BLaER1 treated with 17β-estradiol and CSF1 and Interleukin-3, amounts not matched to agents 10 nM and 100 nM (cell line): ENCODE measurements around the gene SLC35D2.
"Not testable (repeated sequence)": the region's sequence is repeated elsewhere in the genome, so short reads cannot be mapped to it uniquely, and the experiment has no call there.

ENCODE experiments used
- H3K27ac ChIP-seq, 11 experiments: shearing (Covaris generic); formaldehyde crosslinking; 2 replicates each; pipeline ENCODE4 v1.8.1; 2022
- H3K27me3 ChIP-seq, 11 experiments: shearing (Covaris generic); formaldehyde crosslinking; 2 replicates each; pipeline ENCODE4 v1.8.1; 2022
- H3K36me3 ChIP-seq, 11 experiments: shearing (Covaris generic); formaldehyde crosslinking; 2 replicates each; pipeline ENCODE4 v1.8.1; 2022
- H3K4me1 ChIP-seq, 10 experiments: shearing (Covaris generic); formaldehyde crosslinking; 2 replicates each; pipeline ENCODE4 v1.8.1; 2022
- H3K4me2 ChIP-seq, 11 experiments: shearing (Covaris generic); formaldehyde crosslinking; 2 replicates each; pipeline ENCODE4 v1.8.1; 2022
- H3K4me3 ChIP-seq, 10 experiments: shearing (Covaris generic); formaldehyde crosslinking; 2 replicates each; pipeline ENCODE4 v1.8.1; 2022
- H3K9ac ChIP-seq, 11 experiments: shearing (Covaris generic); formaldehyde crosslinking; 2 replicates each; pipeline ENCODE4 v1.8.1; 2022
- H3K9me3 ChIP-seq, 11 experiments: shearing (Covaris generic); formaldehyde crosslinking; replicated peaks in 1 of 11; 2 replicates each; pipeline ENCODE4 v1.8.1; 2022
- H4K20me1 ChIP-seq, 11 experiments: shearing (Covaris generic); formaldehyde crosslinking; 2 replicates each; pipeline ENCODE4 v1.8.1; 2022
- Cebpa-rat ChIP-seq, 11 experiments: shearing (Covaris generic); IDR thresholded peaks; 2 replicates each; pipeline ENCODE4 v1.8.1; 2022

The SLC35D2 gene

DNA sequence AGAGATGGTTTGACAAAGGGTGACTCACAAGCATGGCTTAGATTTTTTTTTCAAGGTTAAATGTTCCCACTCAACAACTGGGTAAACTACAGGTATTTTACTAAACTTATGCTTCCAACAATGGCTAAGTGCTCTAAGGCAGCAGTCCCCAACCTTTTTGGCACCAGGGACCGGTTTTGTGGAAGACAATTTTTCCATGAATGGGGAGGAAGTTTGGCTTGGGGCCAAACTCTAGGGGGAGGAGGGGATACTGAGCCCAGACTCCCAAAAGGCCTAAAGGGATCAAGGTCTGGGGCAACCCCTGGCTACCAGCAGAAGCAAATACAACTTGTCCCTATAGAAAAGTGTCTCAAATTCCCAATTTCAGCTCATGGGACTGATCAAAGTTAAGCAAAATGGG is 49.6 kb downstream of the SLC35D2 start:
- no peak overlapping the region for H3K4me3 ChIP-seq
- no peaks in the 10 kb centered on the region for H3K27me3 ChIP-seq
- no peaks in the 10 kb centered on the region for H3K9me3 ChIP-seq
- H3K4me2 ChIP-seq, result no peak overlapping the region
- no peak for TF ChIP-seq Cebpa-rat (IDR thresholded peaks at IDR 0.05)
- H4K20me1 ChIP-seq, result no peaks in the 10 kb centered on the region
- H3K27ac ChIP-seq, result no peak overlapping the region
- H3K9ac ChIP-seq, result no peak overlapping the region
- H3K36me3 ChIP-seq, result no peaks in the 10 kb centered on the region
- H3K4me1 ChIP-seq, result peaks cover 0 to under 1% (median 0%) of the 10 kb centered on the region in 10 experiments; a peak in 5 of 20 replicates

DNA sequence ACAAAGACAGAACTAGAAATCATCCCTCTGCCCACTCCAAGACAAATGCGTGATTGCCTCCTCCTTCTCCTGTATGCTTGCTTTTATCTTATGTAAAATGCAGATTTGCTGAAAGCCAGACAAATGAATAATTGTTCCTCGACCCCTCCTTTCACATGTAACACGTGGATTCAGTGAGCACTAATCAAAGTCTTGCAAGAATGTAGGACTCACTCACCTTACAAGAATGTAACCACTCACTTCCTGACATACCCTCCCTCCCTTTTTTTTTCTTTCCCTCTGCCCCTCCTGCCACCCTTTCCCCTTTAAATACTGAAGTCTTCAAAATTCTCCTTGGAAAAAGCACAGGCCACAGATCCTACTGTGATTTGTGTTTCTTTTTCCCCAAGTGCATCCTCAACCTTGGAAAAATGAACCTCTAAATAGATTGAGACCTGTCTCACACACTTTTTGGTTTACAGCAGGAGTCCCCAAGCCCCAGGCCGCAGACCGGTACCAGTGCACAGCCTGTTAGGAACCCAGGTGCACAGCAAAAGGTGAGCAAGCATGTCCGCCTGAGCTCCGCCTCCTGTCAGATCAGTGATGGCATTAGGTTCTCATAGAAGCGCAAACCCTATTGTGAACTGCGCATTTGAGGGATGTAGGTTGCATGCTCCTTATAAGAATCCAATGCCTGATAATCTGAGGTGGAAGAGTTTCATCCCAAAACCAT is 52.1 kb downstream of the SLC35D2 start:
- H3K4me2 ChIP-seq, result no peak overlapping the region

DNA sequence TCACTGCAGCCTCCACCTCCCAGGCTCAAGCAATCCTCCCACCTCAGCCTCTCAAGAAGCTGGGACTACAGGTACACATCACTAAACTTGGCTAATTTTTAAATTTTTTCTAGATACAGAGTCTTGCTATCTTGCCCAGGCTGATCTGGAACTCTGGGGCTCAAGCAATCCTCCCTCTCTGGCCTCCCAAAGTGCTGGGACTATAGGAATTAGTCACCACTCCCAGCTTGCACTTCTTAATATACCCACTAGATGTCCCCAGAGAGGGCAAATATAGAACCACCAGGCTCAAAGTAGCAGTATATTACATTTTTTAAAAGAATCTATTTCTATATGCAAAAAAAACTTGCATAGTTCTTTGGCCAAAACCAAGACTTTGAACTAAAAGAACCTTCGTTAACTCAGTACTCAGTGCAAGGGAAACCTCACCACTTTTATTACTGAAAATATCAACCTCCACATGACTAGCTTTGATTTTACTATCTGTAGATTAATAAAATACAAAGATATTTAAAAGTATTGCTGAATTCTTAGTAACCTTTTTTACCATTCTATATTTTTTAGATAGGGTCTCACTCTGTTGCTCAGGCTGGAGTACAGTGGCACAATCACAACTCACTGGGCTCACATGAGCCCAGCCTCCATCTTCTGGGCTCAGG is 55.7 kb downstream of the SLC35D2 start:
- Histone ChIP-seq H3K4me2 (peak overlapping the region in 7 of 11 experiments; percentile 12 to 61 (median 46); a peak in 11 of 22 replicates), H3K27ac (no peak overlapping the region), H4K20me1 (no peaks in the 10 kb centered on the region; a peak in 1 of 22 replicates), H3K27me3 (no peaks in the 10 kb centered on the region), H3K4me3 (no peak overlapping the region), H3K36me3 (no peaks in the 10 kb centered on the region), H3K9me3 (no peaks in the 10 kb centered on the region), H3K9ac (peak overlapping the region in 1 of 11 experiments; percentile 23; a peak in 1 of 22 replicates), H3K4me1 (peaks cover 0 to 10% (median 6%) of the 10 kb centered on the region in 10 experiments; a peak in 13 of 20 replicates)
- no peak for TF ChIP-seq Cebpa-rat (IDR thresholded peaks at IDR 0.05)

More for the DNA sequence above, 52.1 kb downstream of the SLC35D2 start:
- no peaks in the 10 kb centered on the region for H3K9me3 ChIP-seq
- H3K4me1 ChIP-seq, result peaks cover 0 to 10% (median 6%) of the 10 kb centered on the region in 10 experiments; a peak in 13 of 20 replicates
- no peak overlapping the region for H3K27ac ChIP-seq
- no peaks in the 10 kb centered on the region for H3K36me3 ChIP-seq
- no peak for TF ChIP-seq Cebpa-rat (IDR thresholded peaks at IDR 0.05)
- H3K4me3 ChIP-seq, result no peak overlapping the region
- no peak overlapping the region for H3K9ac ChIP-seq
- no peaks in the 10 kb centered on the region for H3K27me3 ChIP-seq
- no peaks in the 10 kb centered on the region; a peak in 1 of 22 replicates for H4K20me1 ChIP-seq

DNA sequence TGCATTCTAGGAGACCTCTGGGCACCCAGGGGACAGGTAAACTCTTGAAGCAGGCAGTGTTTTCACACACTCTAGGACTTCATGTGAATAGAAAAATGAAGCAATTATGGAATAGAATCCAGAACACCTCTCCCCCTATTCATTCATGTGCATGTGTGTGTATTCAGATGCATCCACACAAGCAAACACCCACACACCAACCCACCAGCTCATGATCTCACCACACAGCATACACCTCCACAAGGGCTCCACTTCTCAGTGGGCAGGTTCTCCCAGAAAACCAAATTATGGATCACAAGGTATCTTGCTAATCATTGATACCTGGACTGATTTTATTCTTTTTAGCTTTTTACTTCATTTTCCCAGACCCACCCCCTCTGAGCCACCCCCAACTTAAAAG is 60.3 kb downstream of the SLC35D2 start:
- no peaks in the 10 kb centered on the region for H3K27me3 ChIP-seq
- no peak overlapping the region for H3K4me2 ChIP-seq
- no peaks in the 10 kb centered on the region for H3K9me3 ChIP-seq
- H3K36me3 ChIP-seq, result no peaks in the 10 kb centered on the region
- no peak for TF ChIP-seq Cebpa-rat (IDR thresholded peaks at IDR 0.05)
- H3K4me3 ChIP-seq, result no peak overlapping the region
- peaks cover 0 to 10% (median 2%) of the 10 kb centered on the region in 10 experiments; a peak in 13 of 20 replicates for H3K4me1 ChIP-seq
- no peak overlapping the region for H3K27ac ChIP-seq
- no peaks in the 10 kb centered on the region; a peak in 1 of 22 replicates for H4K20me1 ChIP-seq
- no peak overlapping the region for H3K9ac ChIP-seq

DNA sequence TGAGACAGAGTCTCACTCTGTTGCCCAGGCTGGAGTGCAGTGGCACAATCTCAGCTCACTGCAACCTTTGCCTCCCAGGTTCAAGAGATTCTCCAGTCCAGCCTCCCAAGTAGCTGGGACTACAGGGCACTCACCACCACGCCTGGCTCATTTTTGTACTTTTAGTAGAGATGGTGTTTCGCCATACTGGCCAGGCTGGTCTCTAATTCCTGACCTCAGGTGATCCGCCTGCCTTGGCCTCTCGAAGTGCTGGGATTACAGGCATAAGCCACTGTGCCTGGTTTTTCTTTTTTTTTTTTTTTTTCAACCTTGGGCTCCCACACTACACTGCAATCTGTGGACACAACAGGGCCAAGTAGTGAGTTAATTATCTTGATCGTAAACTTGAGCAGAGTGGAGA is 60.8 kb downstream of the SLC35D2 start:
- not testable (repeated sequence) for H3K9me3 ChIP-seq, H3K4me3 ChIP-seq, H3K9ac ChIP-seq, H3K27ac ChIP-seq, H3K27me3 ChIP-seq, H3K4me2 ChIP-seq, H4K20me1 ChIP-seq, H3K36me3 ChIP-seq, H3K4me1 ChIP-seq

DNA sequence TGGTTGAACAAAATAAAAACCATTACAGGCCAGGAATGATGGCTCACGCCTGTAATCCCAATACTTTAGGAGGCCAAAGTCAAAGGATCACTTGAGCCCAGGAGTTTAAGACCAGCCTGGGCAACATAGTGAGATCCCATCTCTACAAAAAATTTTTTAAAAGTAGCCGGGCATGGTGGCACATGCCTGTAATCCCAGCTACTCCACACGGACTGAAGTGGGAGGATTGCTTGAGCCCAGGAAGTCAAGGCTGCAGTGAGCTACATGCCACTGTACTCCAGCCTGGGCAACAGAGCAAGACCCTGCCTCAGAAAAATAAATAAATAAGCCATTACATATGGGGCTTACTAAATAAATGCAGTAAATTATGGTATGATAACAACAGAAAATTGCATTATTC is 61.3 kb downstream of the SLC35D2 start:
- H3K4me2 ChIP-seq, H3K36me3 ChIP-seq, H3K4me1 ChIP-seq, H3K27ac ChIP-seq, H4K20me1 ChIP-seq, H3K9ac ChIP-seq, H3K9me3 ChIP-seq, H3K27me3 ChIP-seq, H3K4me3 ChIP-seq: not testable (repeated sequence)

DNA sequence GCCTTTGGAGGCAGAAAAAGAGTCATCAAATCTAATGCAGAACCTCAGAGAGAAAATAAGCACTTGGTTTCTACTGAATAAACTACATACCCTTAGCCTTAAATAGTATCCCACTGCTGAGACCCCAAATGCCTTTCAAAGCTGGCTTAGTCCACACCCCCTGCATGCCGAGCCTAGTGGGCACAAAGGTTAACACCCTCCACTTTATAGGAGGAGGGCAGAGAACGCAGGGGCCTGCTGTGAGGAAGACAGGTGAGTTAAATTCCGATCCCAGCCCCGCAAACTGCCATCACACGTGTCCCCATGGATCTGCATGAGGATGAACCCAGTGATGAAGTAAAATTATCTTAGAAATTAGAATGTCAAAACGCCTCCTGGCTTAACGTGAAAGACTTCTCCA is 62.0 kb downstream of the SLC35D2 start:
- Histone ChIP-seq H3K27me3 (no peaks in the 10 kb centered on the region), H4K20me1 (no peaks in the 10 kb centered on the region), H3K4me1 (peaks cover 0 to 8% (median 0%) of the 10 kb centered on the region in 10 experiments; a peak in 1 of 20 replicates), H3K36me3 (no peaks in the 10 kb centered on the region), H3K9me3 (no peaks in the 10 kb centered on the region), H3K9ac (no peak overlapping the region), H3K27ac (no peak overlapping the region), H3K4me3 (no peak overlapping the region), H3K4me2 (no peak overlapping the region)
- TF ChIP-seq Cebpa-rat (IDR thresholded peaks at IDR 0.05), result no peak

DNA sequence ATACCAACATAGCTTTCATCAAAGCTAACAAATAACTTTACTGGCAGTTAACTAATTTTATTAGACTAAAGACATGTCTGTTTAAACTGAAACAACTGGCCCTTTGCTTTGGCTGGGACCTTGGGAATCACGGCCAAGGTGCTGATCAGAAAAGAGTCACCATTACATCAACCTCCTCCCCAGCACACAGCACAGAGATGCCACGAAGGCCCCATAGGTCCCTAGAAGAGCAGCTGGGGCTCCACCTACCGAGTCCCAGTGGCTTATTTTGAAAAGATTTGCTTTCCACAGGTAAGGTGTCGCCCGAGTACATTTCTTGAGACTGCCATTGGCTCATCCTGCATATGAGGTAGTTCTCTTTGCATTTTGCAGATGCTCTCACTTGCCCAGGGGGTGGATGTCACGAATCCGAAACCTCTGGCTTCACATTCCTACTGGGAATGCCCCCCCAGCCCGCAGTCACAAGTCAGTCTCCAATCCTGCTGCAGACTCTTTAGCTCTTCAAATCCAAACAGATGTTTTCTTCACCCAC is 62.7 kb downstream of the SLC35D2 start:
- no peak overlapping the region for H3K4me3 ChIP-seq
- H3K4me1 ChIP-seq, result peaks cover 0 to 8% (median 0%) of the 10 kb centered on the region in 10 experiments; a peak in 1 of 20 replicates
- H4K20me1 ChIP-seq, result no peaks in the 10 kb centered on the region
- no peaks in the 10 kb centered on the region for H3K27me3 ChIP-seq
- H3K9ac ChIP-seq, result no peak overlapping the region
- H3K27ac ChIP-seq, result no peak overlapping the region
- no peaks in the 10 kb centered on the region for H3K9me3 ChIP-seq
- no peak overlapping the region for H3K4me2 ChIP-seq
- H3K36me3 ChIP-seq, result no peaks in the 10 kb centered on the region
- no peak for TF ChIP-seq Cebpa-rat (IDR thresholded peaks at IDR 0.05)

DNA sequence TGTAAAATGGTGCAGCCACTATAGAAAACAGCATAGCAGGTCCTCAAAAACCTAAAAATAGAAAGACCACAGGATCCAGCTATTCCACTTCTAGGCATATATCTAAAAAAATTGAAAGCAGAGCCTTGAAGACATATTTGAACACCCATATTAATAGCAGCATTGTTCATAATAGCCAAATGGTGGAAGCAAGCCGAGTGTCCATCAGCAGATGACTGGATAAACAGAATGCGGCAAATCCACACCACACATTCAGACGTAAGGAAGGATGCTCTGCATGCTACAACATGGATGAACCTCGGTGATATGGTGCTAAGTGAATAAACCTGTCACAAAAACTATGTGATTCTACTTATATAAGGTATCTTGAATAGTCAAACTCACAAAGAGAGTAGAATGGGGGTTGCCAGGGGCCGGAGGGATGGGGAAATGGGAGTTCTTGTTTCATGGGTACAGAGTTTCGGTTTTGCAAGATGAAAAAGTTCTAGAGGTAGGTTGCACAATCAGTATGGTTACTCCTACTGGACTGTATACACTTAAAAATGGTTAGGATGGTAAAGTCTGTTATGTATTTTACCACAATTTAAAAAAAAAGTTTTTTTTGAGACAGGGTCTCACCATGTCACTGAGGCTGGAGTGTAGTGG is 64.5 kb downstream of the SLC35D2 start:
- H3K4me3 ChIP-seq, result no peak overlapping the region
- no peak overlapping the region for H3K27ac ChIP-seq
- no peaks in the 10 kb centered on the region for H4K20me1 ChIP-seq
- peak in 1 of 11 experiments; percentile 12; a peak in 1 of 22 replicates for TF ChIP-seq Cebpa-rat (IDR thresholded peaks at IDR 0.05)
- H3K9ac ChIP-seq, result no peak overlapping the region
- peaks cover 2 to 3% (median 2%) of the 10 kb centered on the region in 11 experiments; a peak in 20 of 22 replicates for H3K9me3 ChIP-seq
- no peaks in the 10 kb centered on the region for H3K36me3 ChIP-seq
- H3K4me1 ChIP-seq, result peaks cover 0 to 8% (median 0%) of the 10 kb centered on the region in 10 experiments; a peak in 1 of 20 replicates
- no peaks in the 10 kb centered on the region for H3K27me3 ChIP-seq
- H3K4me2 ChIP-seq, result no peak overlapping the region
